H1 (cell line): ENCODE measurements around the gene CDC45.

Source experiments
- BACH1 ChIP-seq: IDR thresholded peaks from 2 replicates; pipeline ENCODE4 v1.6.1; 2012; ENCODE audit warnings: low read length, improper control_type of control experiment
- CTCF ChIP-seq, 3 experiments: IDR thresholded peaks; 1 replicate in 2 of 3; 2 replicates in 1 of 3; pipeline versions ENCODE4 v1.5.1 to v1.6.1; 2011; ENCODE audit warnings: low read length in 3 of 3, mild to moderate bottlenecking in 3 of 3, inconsistent platforms in 2 of 3, low read depth in 1 of 3, moderate library complexity in 1 of 3; ENCODE audit not compliant: insufficient read depth in 1 of 3; ENCODE audit errors: control extremely low read depth in 1 of 3
- EZH2 ChIP-seq: fragments of 200-600 bp; sonication (generic); IDR thresholded peaks from 2 replicates; pipeline ENCODE4 v1.7.1; 2012; ENCODE audit warnings: low read depth, mild to moderate bottlenecking, moderate library complexity, low read length, inconsistent platforms; ENCODE audit not compliant: severe bottlenecking
- GTF2F1 ChIP-seq: IDR thresholded peaks from 2 replicates; pipeline ENCODE4 v1.6.1; 2012; ENCODE audit warnings: low read depth, low read length, improper control_type of control experiment, borderline replicate concordance
- HDAC2 ChIP-seq, 2 experiments: fragments of 300-600 bp in 1 of 2; sonication (generic) in 1 of 2; IDR thresholded peaks; 2 replicates each; pipeline ENCODE4 v1.6.1; 2011 to 2012; ENCODE audit warnings: low read depth in 2 of 2, low read length in 2 of 2, mild to moderate bottlenecking in 2 of 2, moderate library complexity in 2 of 2, borderline replicate concordance in 1 of 2, inconsistent platforms in 1 of 2
- HDAC6 ChIP-seq: IDR thresholded peaks from one replicate; pipeline ENCODE4 v1.7.1; 2012; ENCODE audit warnings: low read depth, mild to moderate bottlenecking, inconsistent platforms, low read length, moderate library complexity
- RXRA ChIP-seq: IDR thresholded peaks from 2 replicates; pipeline ENCODE4 v1.6.1; 2011; ENCODE audit warnings: low read depth, mild to moderate bottlenecking, low read length, moderate library complexity; ENCODE audit not compliant: insufficient read depth
- SUZ12 ChIP-seq: fragments of 200-600 bp; sonication (generic); IDR thresholded peaks from 2 replicates; pipeline ENCODE4 v1.6.1; 2012; ENCODE audit warnings: mild to moderate bottlenecking, inconsistent platforms, low read length, moderate library complexity, mixed read lengths
- ZNF274 ChIP-seq: IDR thresholded peaks from 2 replicates; pipeline ENCODE4 v1.7.0; 2012; ENCODE audit warnings: low read length, borderline replicate concordance; ENCODE audit errors: extremely low read depth

- TF ChIP-seq CTCF (IDR thresholded peaks at IDR 0.05; ENCODE audit: control extremely low read depth in 1 of 3, insufficient read depth in 1 of 3, low read depth in 1 of 3, low read length in 3 of 3) (no peak; a peak in 1 of 4 replicates), RXRA (no peak), ZNF274 (no peak), SUZ12 (no peak), HDAC2 (IDR thresholded peaks at IDR 0.05; ENCODE audit: borderline replicate concordance in 1 of 2, low read depth in 2 of 2, low read length in 2 of 2) (no peak), GTF2F1 (no peak), HDAC6 (no peak), BACH1 (no peak), EZH2 (no peak)
Measured at GRCh38 chr22:19495562-19496323, 16.0 kb downstream of the CDC45 start.
